Amygdala (tissue), 56 donors: ENCODE data around the gene TWNK.

Experiments
- DNase-seq, 56 donors: peaks; one replicate each; lab custom pipeline; 2025; lab: John Stamatoyannopoulos, UW

TWNK gene

GRCh38 chr10:100986952-100987684 is at the start of gene TWNK, which contains the start of gene MRPL43:
Gene TWNK (plus strand): TSS chr10:100987543. CDS start chr10:100988211, 668 bp downstream.
Gene MRPL43 (minus strand): TSS chr10:100987497. CDS start chr10:100987443, 54 bp downstream.
- DNase-seq, result peak; percentile 42 to 92 (median 80)

GRCh38 chr10:100939763-100940344 is 47.5 kb upstream of the TWNK start:
- no peak for DNase-seq

DNA sequence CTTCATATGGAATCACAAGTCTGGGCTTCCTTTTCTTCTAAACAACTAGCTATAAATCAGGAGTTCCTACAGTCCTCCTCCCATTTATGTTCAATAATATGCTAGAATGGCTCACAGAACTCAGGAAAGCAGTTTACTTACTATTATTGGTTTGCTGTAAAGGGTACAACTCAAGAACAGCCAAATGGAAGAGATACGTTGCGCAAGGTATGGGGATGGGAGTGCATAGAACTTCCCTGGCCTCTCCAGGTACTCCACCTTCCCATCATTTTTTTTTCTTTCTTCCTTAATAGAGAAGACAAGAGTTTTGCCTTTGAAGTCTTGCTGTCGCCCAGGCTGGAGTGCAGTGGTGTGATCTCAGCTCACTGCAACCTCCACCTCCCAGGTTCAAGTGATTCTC is 45.1 kb upstream of the TWNK start:
- no peak for DNase-seq

- DNase-seq, result no peak
Observed at GRCh38 chr10:100943508-100943907, 43.8 kb upstream of the TWNK start.

DNA sequence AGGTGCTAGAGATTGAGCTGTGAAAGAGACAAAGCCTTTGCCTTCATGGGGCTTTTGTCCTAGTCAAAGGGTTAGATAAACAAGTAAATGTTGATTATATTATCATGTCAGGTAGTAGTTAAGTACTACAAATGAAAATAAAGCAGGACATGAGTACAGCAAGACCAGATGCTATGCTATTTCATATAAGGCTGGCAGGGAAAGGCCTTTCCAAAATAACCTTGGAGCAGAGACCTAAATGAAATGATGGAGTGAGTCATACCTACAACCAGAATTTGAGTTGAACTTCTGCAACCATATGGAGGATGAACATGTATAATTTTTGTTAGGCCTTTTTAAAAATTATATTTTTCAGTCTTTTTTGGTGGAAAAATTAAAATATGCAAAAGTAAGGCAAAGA is 41.6 kb upstream of the TWNK start:
- no peak for DNase-seq

DNA sequence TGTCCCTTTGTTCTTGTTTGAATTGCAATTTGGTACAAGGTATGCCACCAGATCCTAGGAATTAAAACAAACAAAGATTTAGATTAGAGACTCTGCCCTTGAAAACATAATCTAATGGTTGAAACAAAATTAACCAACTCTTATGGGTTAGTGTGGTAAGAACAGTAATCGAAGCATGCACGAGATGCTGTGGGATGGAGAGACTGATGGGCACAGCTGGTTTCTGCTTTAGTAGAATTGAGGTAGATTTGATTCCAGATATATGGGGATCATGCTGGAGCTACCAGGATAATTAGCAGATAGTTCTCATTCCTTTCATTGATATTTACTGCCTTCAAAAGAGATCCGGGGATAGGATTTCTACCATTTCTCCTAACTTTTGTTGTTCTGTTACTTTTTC is 38.4 kb upstream of the TWNK start:
- no peak for DNase-seq

- no peak for DNase-seq
Observed at GRCh38 chr10:100960251-100960650, 27.1 kb upstream of the TWNK start.

GRCh38 chr10:100962351-100963080 is 24.8 kb upstream of the TWNK start:
- DNase-seq, result no peak

DNA sequence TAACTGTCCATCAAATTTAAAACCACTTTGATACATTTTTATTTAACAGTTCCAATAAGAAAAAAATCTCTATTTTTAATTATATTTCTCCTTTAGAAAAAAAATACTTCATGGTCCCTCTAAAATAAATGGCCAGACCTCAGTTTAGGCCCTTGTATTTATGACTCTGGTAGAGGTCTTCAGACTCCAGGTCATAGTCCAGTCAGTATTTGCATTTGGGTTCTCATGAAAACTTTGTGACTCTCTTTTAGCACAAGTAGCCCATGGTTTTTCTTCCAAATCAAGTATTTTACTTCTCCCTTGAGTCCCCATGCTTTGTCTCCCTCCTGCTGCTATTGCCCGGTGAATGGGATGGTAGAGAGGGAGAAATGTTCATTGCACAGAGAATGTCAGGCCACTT is 23.5 kb upstream of the TWNK start:
- no peak for DNase-seq

DNA sequence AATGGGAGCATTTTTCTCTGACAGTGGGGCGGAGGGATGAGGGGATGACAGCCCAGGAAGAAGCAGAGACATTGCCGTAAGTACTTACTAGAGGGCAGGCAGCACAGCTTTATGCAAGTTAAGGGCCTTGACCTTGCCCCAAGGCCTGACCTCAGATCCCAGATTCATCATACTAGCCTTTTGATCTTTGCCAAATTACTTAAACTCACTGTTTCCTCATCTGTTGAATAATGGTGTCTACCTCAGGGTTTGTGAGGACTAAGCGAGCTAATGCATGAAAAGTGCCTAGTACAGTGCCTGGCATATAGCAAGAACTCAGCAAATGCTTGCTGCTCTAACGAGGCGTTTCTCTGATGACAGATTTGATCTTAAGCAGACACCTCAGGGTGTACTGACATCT is 21.5 kb upstream of the TWNK start:
- no peak for DNase-seq

DNA sequence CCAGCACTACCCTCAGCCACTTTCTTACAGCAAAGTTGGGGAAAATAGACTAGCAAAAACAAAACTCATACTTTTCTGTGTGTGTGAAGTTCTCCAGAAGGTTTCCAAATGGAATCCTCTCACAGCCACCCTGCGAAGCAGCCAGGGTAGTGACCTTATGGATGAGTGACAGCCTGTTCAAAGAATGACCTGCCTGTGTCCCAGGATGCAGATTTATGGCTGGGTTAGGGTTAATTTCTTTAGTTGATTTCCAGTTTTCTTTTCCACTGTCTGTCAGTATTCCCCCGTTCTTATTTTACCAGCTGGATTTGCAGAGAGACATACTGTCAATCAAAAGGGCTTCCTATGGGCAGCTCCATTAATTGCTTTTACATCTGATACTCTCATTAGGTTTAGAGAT is 20.5 kb upstream of the TWNK start:
- no peak for DNase-seq

DNA sequence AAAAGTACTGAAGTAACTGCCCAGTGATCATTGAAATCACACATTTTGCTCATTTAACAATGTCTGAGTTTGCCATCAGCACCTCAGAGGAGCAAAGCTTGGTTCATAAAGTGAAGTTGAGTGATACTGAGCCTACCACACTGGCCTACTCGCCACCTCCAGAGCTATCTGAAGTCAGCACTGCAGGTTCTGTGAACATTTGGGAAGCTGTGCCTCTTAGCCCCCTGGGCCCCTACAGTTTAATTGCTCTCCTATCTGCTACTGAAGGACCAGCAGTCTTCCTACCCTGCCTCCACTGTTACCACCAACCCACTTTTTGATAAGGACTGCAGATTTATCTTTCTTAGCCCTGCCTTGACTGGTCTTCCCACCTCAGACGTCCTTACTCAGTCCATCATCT is 20.0 kb upstream of the TWNK start:
- DNase-seq, result no peak

DNA sequence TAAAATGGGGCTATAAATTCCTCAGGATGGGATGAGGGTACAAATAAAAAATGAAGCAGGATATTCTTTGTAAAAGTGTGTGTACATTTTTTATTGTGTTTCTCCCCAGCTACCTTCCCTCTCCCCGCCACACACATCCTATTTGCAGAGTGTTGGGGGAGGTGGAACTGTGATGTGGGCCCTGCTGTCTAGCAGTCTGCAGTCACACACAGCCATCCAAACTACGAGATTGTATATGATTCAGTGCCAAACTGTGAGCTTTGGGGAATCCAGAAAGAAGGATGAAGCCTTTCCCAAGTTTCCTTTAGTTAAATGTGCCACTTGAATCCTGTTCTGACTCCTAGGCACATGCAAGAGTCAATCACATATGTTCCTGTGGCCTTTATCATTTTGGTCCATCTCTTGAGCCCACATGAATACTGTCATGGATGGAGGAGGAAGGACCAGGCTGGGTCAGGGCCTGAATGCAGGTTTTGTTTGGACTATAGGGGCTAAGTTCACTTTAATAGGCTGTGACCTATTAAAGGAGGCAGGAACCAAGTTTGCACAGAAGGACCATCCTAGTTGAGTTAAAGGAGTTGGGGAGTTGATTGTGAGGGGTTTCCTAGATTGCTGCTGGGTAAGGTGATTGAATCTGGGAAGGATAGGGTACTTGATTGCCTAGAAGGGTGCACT is 19.1 kb upstream of the TWNK start:
- DNase-seq, result peak in 4 of 56 donors; percentile 6 to 22 (median 16)

DNA sequence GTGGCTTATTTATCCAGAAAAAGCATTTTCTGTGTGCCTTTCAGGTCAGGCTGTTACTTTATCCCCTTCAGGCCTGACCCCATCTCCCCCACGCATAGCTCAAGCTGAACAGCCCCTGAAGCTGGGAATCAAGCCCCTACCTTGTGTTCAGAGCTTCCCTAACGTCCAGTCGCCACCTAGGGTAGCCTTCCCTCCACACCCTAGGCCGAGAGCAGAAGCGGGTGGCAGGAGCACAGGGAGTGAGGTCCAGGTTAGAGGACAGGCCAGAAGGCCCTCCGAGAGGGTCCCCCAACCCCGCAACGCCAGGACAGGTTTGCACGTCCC is 18.5 kb upstream of the TWNK start:
- no peak for DNase-seq

- peak in 15 of 56 donors; percentile 9 to 57 (median 29) for DNase-seq
Observed at GRCh38 chr10:100969187-100970075, 17.9 kb upstream of the TWNK start, which contains the start of gene SEMA4G. Gene SEMA4G (plus strand): TSS chr10:100969504. CDS start chr10:100972913, 3,409 bp downstream.

GRCh38 chr10:100970076-100970913 is 17.0 kb upstream of the TWNK start:
- peak in 1 of 56 donors; percentile 37 for DNase-seq

GRCh38 chr10:100970914-100971811 is 16.2 kb upstream of the TWNK start:
- DNase-seq, result no peak
